SH-SY5Y (cell line): Measurements from ENCODE around the gene C1orf94.

ENCODE experiments used
- GATA2 ChIP-seq: IDR thresholded peaks from 2 replicates; pipeline ENCODE4 v1.6.1; 2011; ENCODE audit warnings: mild to moderate bottlenecking, low read depth, low read length
- GATA3 ChIP-seq: IDR thresholded peaks from 2 replicates; pipeline ENCODE4 v1.6.1; 2011; ENCODE audit warnings: low read depth, mild to moderate bottlenecking, low read length, moderate library complexity

GRCh38 chr1:34137411-34137810 is 39.3 kb upstream of the C1orf94 start:
- TF ChIP-seq GATA3 = no peak
- TF ChIP-seq GATA2 = no peak
